NT2/D1 (cell line): ENCODE measurements around the gene MMRN2.
A peak's percentile ranks its signal among the peaks of the same experiment; 100 is the strongest.

ENCODE experiments used
- DNase-seq: peaks from one replicate; pipeline ENCODE4 v3.0.0-alpha.2; 2011; ENCODE audit warnings: low read depth, low spot score
- H3K27me3 ChIP-seq: 2 replicates; pipeline ENCODE4 v1.6.0; 2011; ENCODE audit warnings: mild to moderate bottlenecking; ENCODE audit not compliant: insufficient read length, insufficient read depth
- H3K36me3 ChIP-seq: 2 replicates; pipeline ENCODE4 v1.6.1; 2011; ENCODE audit warnings: mild to moderate bottlenecking, low read length, mixed read lengths; ENCODE audit not compliant: insufficient read depth, insufficient read length
- H3K4me1 ChIP-seq: 2 replicates; pipeline ENCODE4 v1.5.1; 2011; ENCODE audit not compliant: insufficient read depth, insufficient read length
- H3K4me3 ChIP-seq: 2 replicates; pipeline ENCODE4 v1.5.1; 2011; ENCODE audit warnings: low read depth; ENCODE audit not compliant: insufficient read length
- H3K9ac ChIP-seq: 2 replicates; pipeline ENCODE4 v1.6.0; 2011; ENCODE audit warnings: low read depth; ENCODE audit not compliant: insufficient read length
- H3K9me3 ChIP-seq: 2 replicates; pipeline ENCODE4 v1.5.1; 2011; ENCODE audit warnings: mild to moderate bottlenecking, low read length; ENCODE audit not compliant: insufficient read depth
- SUZ12 ChIP-seq: IDR thresholded peaks from 2 replicates; pipeline ENCODE4 v1.6.1; 2011; ENCODE audit not compliant: insufficient read length, insufficient read depth; ENCODE audit errors: extremely low read depth
- YY1 ChIP-seq: IDR thresholded peaks from 2 replicates; pipeline ENCODE4 v1.6.1; 2011; ENCODE audit not compliant: insufficient read length, insufficient read depth
- ZNF274 ChIP-seq: IDR thresholded peaks from 2 replicates; pipeline ENCODE4 v1.6.1; 2011; ENCODE audit warnings: mild to moderate bottlenecking, low read depth, low read length

The MMRN2 gene

GRCh38 chr10:86963341-86963919 lies 6.0 kb upstream of the MMRN2 start:
- TF ChIP-seq YY1, result no peak
- no peak for TF ChIP-seq ZNF274
- no peak for TF ChIP-seq SUZ12
- peaks cover 51% of the 10 kb centered on the region for H3K4me1 ChIP-seq
- H3K9ac ChIP-seq, result no peak overlapping the region
- H3K9me3 ChIP-seq, result no peaks in the 10 kb centered on the region
- no peaks in the 10 kb centered on the region for H3K36me3 ChIP-seq
- H3K27me3 ChIP-seq, result no peaks in the 10 kb centered on the region
- H3K4me3 ChIP-seq, result no peak overlapping the region
- DNase-seq, result no peak

GRCh38 chr10:86962981-86963310 lies 5.5 kb upstream of the MMRN2 start:
- Histone ChIP-seq H3K4me1 (peaks cover 54% of the 10 kb centered on the region), H3K4me3 (no peak overlapping the region), H3K36me3 (no peaks in the 10 kb centered on the region), H3K27me3 (no peaks in the 10 kb centered on the region), H3K9ac (no peak overlapping the region), H3K9me3 (no peaks in the 10 kb centered on the region)
- TF ChIP-seq YY1, result no peak
- TF ChIP-seq ZNF274, result no peak
- no peak for TF ChIP-seq SUZ12
- DNase-seq, result no peak

GRCh38 chr10:86962136-86962980 lies 4.9 kb upstream of the MMRN2 start:
- no peaks in the 10 kb centered on the region for H3K9me3 ChIP-seq
- H3K4me3 ChIP-seq, result no peak overlapping the region
- no peak for DNase-seq
- H3K36me3 ChIP-seq, result no peaks in the 10 kb centered on the region
- TF ChIP-seq YY1 (no peak), SUZ12 (no peak), ZNF274 (no peak)
- H3K27me3 ChIP-seq, result no peaks in the 10 kb centered on the region
- peaks cover 51% of the 10 kb centered on the region for H3K4me1 ChIP-seq
- no peak overlapping the region for H3K9ac ChIP-seq

GRCh38 chr10:86961481-86962091 lies 4.2 kb upstream of the MMRN2 start:
- no peak for DNase-seq
- H3K27me3 ChIP-seq, result no peaks in the 10 kb centered on the region
- H3K36me3 ChIP-seq, result no peaks in the 10 kb centered on the region
- no peaks in the 10 kb centered on the region for H3K9me3 ChIP-seq
- TF ChIP-seq ZNF274, result no peak
- no peak for TF ChIP-seq SUZ12
- TF ChIP-seq YY1, result no peak
- no peak overlapping the region for H3K9ac ChIP-seq
- peaks cover 53% of the 10 kb centered on the region for H3K4me1 ChIP-seq
- no peak overlapping the region for H3K4me3 ChIP-seq

- DNase-seq, result no peak
- H3K9ac ChIP-seq, result peak overlapping the region; percentile 50
- TF ChIP-seq ZNF274, result no peak
- no peak for TF ChIP-seq SUZ12
- no peak for TF ChIP-seq YY1
- H3K9me3 ChIP-seq, result no peaks in the 10 kb centered on the region
- H3K27me3 ChIP-seq, result no peaks in the 10 kb centered on the region
- H3K4me3 ChIP-seq, result no peak overlapping the region
- peaks cover 57% of the 10 kb centered on the region for H3K4me1 ChIP-seq
- H3K36me3 ChIP-seq, result no peaks in the 10 kb centered on the region
These were observed 3.5 kb upstream of the MMRN2 start for GRCh38 chr10:86960863-86961434.

GRCh38 chr10:86960003-86960862 lies 2.8 kb upstream of the MMRN2 start:
- DNase-seq, result no peak
- peak overlapping the region; percentile 64 for H3K9ac ChIP-seq
- TF ChIP-seq ZNF274 (no peak), YY1 (no peak), SUZ12 (no peak)
- H3K4me3 ChIP-seq, result no peak overlapping the region
- H3K4me1 ChIP-seq, result peaks cover 63% of the 10 kb centered on the region
- no peaks in the 10 kb centered on the region for H3K9me3 ChIP-seq
- no peaks in the 10 kb centered on the region for H3K27me3 ChIP-seq
- no peaks in the 10 kb centered on the region for H3K36me3 ChIP-seq

- no peaks in the 10 kb centered on the region for H3K36me3 ChIP-seq
- no peaks in the 10 kb centered on the region for H3K9me3 ChIP-seq
- H3K4me3 ChIP-seq, result no peak overlapping the region
- TF ChIP-seq ZNF274 (no peak), SUZ12 (no peak), YY1 (no peak)
- no peaks in the 10 kb centered on the region for H3K27me3 ChIP-seq
- H3K9ac ChIP-seq, result peak overlapping the region; percentile 64
- H3K4me1 ChIP-seq, result peaks cover 68% of the 10 kb centered on the region
- DNase-seq, result no peak
These were observed 2.3 kb upstream of the MMRN2 start for GRCh38 chr10:86959737-86960002.
